HepG2 (cell line): ENCODE measurements around the gene MCAT. TPM values are rescaled to one million over a fixed set of nuclear protein-coding genes. Genes with fewer than 3 reads are reported as not detected.

ENCODE experiments used
- EED ChIP-seq: sonication (generic); formaldehyde crosslinking; IDR thresholded peaks from 2 replicates; pipeline ENCODE4 v1.5.0; 2020; ENCODE audit warnings: mild to moderate bottlenecking, missing genetic modification reagents
- FOXK2 ChIP-seq: fragments of 450-650 bp; IDR thresholded peaks from 2 replicates; pipeline ENCODE4 v1.6.1; 2016
- HDAC2 ChIP-seq: sonication (generic); formaldehyde crosslinking; IDR thresholded peaks from 2 replicates; pipeline ENCODE4 v1.4.0; 2020; ENCODE audit warnings: missing genetic modification reagents
- JUNB ChIP-seq: sonication (generic); formaldehyde crosslinking; IDR thresholded peaks from 2 replicates; pipeline ENCODE4 v1.8.0; 2022; ENCODE audit warnings: missing genetic modification reagents, mild to moderate bottlenecking, borderline replicate concordance
- MAFG ChIP-seq: sonication (generic); formaldehyde crosslinking; IDR thresholded peaks from 2 replicates; pipeline ENCODE4 v1.5.1; 2020; ENCODE audit warnings: mild to moderate bottlenecking, missing genetic modification reagents
- NBN ChIP-seq: fragments of 450-650 bp; conservative IDR thresholded peaks from 2 replicates; pipeline ENCODE4 v1.6.1; 2017
- NCOR1 ChIP-seq: fragments of 200-600 bp; sonication (generic); IDR thresholded peaks from 2 replicates; pipeline ENCODE4 v1.7.0; 2017; ENCODE audit warnings: antibody characterized with exemption, low read length, borderline replicate concordance
- NFKB2 ChIP-seq: sonication (generic); formaldehyde crosslinking; IDR thresholded peaks from 2 replicates; pipeline ENCODE4 v1.4.0; 2020; ENCODE audit warnings: missing genetic modification reagents, borderline replicate concordance
- PHF5A ChIP-seq: IDR thresholded peaks from one replicate; pipeline ENCODE4 v1.6.1; 2018; ENCODE audit warnings: low read depth, missing genetic modification reagents; ENCODE audit not compliant: unreplicated experiment
- RBAK ChIP-seq: sonication (generic); formaldehyde crosslinking; IDR thresholded peaks from 2 replicates; pipeline ENCODE4 v1.5.1; 2020; ENCODE audit warnings: mild to moderate bottlenecking, missing genetic modification reagents
- RELA ChIP-seq: sonication (generic); formaldehyde crosslinking; IDR thresholded peaks from 2 replicates; pipeline ENCODE4 v1.4.0; 2020; ENCODE audit warnings: missing genetic modification reagents
- SALL1 ChIP-seq: sonication (generic); formaldehyde crosslinking; IDR thresholded peaks from 2 replicates; pipeline ENCODE4 v1.8.0; 2022; ENCODE audit warnings: mild to moderate bottlenecking, missing genetic modification reagents
- SKI ChIP-seq: fragments of 450-650 bp; IDR thresholded peaks from one replicate; pipeline ENCODE4 v1.6.1; 2018; ENCODE audit warnings: mild to moderate bottlenecking; ENCODE audit not compliant: partially characterized antibody
- ZKSCAN5 ChIP-seq: sonication (generic); formaldehyde crosslinking; IDR thresholded peaks from 2 replicates; pipeline ENCODE4 v1.5.1; 2020; ENCODE audit warnings: mild to moderate bottlenecking, missing genetic modification reagents
- ZNF124 ChIP-seq: sonication (generic); formaldehyde crosslinking; IDR thresholded peaks from 2 replicates; pipeline ENCODE4 v1.4.0; 2020; ENCODE audit warnings: missing genetic modification reagents
- ZNF234 ChIP-seq: sonication (generic); formaldehyde crosslinking; conservative IDR thresholded peaks from 2 replicates; pipeline ENCODE4 v1.5.1; 2020; ENCODE audit warnings: mild to moderate bottlenecking, missing genetic modification reagents
- ZNF569 ChIP-seq: sonication (generic); formaldehyde crosslinking; IDR thresholded peaks from 2 replicates; pipeline ENCODE4 v1.5.0; 2020; ENCODE audit warnings: mild to moderate bottlenecking, missing genetic modification reagents, moderate library complexity, borderline replicate concordance
- ZNF605 ChIP-seq: sonication (generic); formaldehyde crosslinking; IDR thresholded peaks from 2 replicates; pipeline ENCODE4 v1.8.0; 2022; ENCODE audit warnings: mild to moderate bottlenecking, missing genetic modification reagents
- polyA plus RNA-seq, 8 experiments: library from polyadenylated mRNA; depleted of rRNA in 3 of 8; stranded (reverse) in 7 of 8; unstranded in 1 of 8; fragments of >200 nt; fragmentation: Illumina TruSeq in 4 of 8; extraction: Trizol in 4 of 8; gene quantifications; 2 replicates each; pipeline versions ENCODE4 v1.2.1 to v1.2.3, GENCODE V29; 2011 to 2016; ENCODE audit warnings: low read depth in 4 of 8, missing spikeins in 1 of 8, mixed read lengths in 1 of 8; ENCODE audit not compliant: insufficient read depth in 1 of 8
- total RNA-seq, 5 experiments: library from RNA; depleted of rRNA; stranded (reverse); fragments of >200 nt; fragmentation: Illumina TruSeq; extraction: Trizol; gene quantifications; 2 replicates each; pipeline ENCODE4 v1.2.3, GENCODE V29; 2016; ENCODE audit warnings: low read depth in 1 of 5
- TF ChIP-seq, protein P1 (sequence below): sonication (generic); formaldehyde crosslinking; IDR thresholded peaks from 2 replicates; pipeline ENCODE4 v1.5.1; 2020; ENCODE audit warnings: missing genetic modification reagents, mild to moderate bottlenecking, borderline replicate concordance
- TF ChIP-seq, protein P2 (sequence below): sonication (generic); formaldehyde crosslinking; IDR thresholded peaks from 2 replicates; pipeline ENCODE4 v1.5.0; 2020; ENCODE audit warnings: missing genetic modification reagents, mild to moderate bottlenecking, borderline replicate concordance
- TF ChIP-seq, protein P3 (sequence below): fragments of 450-650 bp; IDR thresholded peaks from 2 replicates; pipeline ENCODE4 v1.6.1; 2016
- TF ChIP-seq, protein P4 (sequence below): IDR thresholded peaks from 2 replicates; pipeline ENCODE4 v1.6.1; 2016; ENCODE audit warnings: control low read depth
- TF ChIP-seq, protein P5 (sequence below): sonication (generic); formaldehyde crosslinking; IDR thresholded peaks from 2 replicates; pipeline ENCODE4 v1.5.1; 2020; ENCODE audit warnings: missing genetic modification reagents, mild to moderate bottlenecking, borderline replicate concordance
- TF ChIP-seq, protein P6 (sequence below): IDR thresholded peaks from 2 replicates; pipeline ENCODE4 v1.6.1; 2018; ENCODE audit warnings: missing genetic modification reagents, mild to moderate bottlenecking, missing compliant biosample characterization

Gene MCAT
- total and polyA plus RNA-seq, 2 of the 13 experiments (the other 11 are each of a cell fraction or from before 2014, with no cell fraction given) = 9.3 to 16.7 TPM

DNA sequence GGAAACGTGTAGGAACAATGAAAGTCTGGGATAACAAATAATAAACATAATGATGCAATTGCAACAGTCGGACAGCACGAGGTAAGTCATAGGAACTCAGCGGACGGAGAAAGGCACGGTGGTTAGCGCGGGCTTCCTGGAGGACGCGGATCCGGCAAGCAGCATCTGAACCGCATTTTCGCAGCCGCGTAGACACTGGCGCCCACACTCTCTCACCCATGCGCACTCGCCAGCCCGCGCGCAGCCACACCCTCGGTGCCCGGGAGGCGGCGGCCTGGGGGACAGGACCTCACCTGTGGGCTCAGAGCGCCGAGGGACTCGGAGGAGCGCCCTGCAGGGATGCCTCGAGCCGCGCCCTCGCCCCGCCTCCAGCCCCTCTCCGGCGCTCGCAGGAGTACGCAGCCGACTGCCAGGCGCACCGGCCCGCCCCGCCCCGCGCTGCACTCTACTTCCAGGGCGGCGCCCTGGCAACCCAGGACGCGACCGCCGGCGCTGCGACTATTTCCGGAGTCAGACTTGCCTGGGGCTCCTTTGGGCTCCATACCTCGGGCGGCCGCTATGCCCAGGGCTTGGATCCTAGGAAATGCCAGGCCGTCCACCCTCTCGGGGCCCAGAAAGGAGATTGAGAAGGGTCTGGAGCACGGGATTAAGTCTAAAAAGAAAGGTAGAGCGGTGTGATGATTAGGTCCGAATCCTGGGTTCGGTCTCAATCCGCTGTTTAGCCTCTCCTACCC, 54.0 kb downstream of the MCAT start, which contains the start of gene TTLL1 (continued):
- TF ChIP-seq, protein P1, sequence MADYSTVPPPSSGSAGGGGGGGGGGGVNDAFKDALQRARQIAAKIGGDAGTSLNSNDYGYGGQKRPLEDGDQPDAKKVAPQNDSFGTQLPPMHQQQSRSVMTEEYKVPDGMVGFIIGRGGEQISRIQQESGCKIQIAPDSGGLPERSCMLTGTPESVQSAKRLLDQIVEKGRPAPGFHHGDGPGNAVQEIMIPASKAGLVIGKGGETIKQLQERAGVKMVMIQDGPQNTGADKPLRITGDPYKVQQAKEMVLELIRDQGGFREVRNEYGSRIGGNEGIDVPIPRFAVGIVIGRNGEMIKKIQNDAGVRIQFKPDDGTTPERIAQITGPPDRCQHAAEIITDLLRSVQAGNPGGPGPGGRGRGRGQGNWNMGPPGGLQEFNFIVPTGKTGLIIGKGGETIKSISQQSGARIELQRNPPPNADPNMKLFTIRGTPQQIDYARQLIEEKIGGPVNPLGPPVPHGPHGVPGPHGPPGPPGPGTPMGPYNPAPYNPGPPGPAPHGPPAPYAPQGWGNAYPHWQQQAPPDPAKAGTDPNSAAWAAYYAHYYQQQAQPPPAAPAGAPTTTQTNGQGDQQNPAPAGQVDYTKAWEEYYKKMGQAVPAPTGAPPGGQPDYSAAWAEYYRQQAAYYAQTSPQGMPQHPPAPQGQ (CRISPR knock-in tag) = no peak
- no peak for TF ChIP-seq NCOR1
- TF ChIP-seq NFKB2 = peak; percentile 24; the same call in 1 of the 2 replicates
- TF ChIP-seq SKI = peak; percentile 38
- 0 out of 2 replicates have a peak, but pooled peaks have one; percentile 17 for TF ChIP-seq ZNF234 (CRISPR knock-in tag)
- TF ChIP-seq RELA = no peak
- no peak for TF ChIP-seq ZNF569
- TF ChIP-seq EED = no peak
- TF ChIP-seq HDAC2 (CRISPR knock-in tag) = peak; percentile 42; the same call in 1 of the 2 replicates
- TF ChIP-seq JUNB (CRISPR knock-in tag) = no peak
- TF ChIP-seq, protein P2, sequence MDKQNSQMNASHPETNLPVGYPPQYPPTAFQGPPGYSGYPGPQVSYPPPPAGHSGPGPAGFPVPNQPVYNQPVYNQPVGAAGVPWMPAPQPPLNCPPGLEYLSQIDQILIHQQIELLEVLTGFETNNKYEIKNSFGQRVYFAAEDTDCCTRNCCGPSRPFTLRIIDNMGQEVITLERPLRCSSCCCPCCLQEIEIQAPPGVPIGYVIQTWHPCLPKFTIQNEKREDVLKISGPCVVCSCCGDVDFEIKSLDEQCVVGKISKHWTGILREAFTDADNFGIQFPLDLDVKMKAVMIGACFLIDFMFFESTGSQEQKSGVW (CRISPR knock-in tag) = no peak
- no peak for TF ChIP-seq NBN
- TF ChIP-seq ZNF124 (CRISPR knock-in tag) = 0 out of 2 replicates have a peak, but pooled peaks have one; percentile 57
- TF ChIP-seq FOXK2 = no peak
- TF ChIP-seq, protein P3, sequence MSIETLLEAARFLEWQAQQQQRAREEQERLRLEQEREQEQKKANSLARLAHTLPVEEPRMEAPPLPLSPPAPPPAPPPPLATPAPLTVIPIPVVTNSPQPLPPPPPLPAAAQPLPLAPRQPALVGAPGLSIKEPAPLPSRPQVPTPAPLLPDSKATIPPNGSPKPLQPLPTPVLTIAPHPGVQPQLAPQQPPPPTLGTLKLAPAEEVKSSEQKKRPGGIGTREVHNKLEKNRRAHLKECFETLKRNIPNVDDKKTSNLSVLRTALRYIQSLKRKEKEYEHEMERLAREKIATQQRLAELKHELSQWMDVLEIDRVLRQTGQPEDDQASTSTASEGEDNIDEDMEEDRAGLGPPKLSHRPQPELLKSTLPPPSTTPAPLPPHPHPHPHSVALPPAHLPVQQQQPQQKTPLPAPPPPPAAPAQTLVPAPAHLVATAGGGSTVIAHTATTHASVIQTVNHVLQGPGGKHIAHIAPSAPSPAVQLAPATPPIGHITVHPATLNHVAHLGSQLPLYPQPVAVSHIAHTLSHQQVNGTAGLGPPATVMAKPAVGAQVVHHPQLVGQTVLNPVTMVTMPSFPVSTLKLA = peak; percentile 42; the same call in 1 of the 2 replicates
- TF ChIP-seq SALL1 (CRISPR knock-in tag) = peak; percentile 74
- no peak for TF ChIP-seq ZKSCAN5 (CRISPR knock-in tag)
- TF ChIP-seq ZNF605 = no peak
- TF ChIP-seq, protein P4, sequence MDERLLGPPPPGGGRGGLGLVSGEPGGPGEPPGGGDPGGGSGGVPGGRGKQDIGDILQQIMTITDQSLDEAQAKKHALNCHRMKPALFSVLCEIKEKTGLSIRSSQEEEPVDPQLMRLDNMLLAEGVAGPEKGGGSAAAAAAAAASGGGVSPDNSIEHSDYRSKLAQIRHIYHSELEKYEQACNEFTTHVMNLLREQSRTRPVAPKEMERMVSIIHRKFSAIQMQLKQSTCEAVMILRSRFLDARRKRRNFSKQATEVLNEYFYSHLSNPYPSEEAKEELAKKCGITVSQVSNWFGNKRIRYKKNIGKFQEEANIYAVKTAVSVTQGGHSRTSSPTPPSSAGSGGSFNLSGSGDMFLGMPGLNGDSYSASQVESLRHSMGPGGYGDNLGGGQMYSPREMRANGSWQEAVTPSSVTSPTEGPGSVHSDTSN = no peak
- TF ChIP-seq, protein P5, sequence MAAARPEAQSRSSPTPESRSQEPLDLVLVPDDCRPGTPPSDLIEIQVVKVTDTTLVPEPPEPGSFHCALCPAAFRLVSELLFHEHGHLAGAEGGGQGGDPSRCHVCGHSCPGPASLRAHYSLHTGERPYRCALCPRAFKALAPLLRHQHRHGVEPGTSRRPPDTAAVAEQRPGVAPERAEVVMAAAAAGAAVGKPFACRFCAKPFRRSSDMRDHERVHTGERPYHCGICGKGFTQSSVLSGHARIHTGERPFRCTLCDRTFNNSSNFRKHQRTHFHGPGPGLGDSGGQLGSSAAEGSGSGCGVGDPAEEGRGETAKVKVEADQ (CRISPR knock-in tag) = peak; percentile 85; the same call in 1 of the 2 replicates
- TF ChIP-seq, protein P6, sequence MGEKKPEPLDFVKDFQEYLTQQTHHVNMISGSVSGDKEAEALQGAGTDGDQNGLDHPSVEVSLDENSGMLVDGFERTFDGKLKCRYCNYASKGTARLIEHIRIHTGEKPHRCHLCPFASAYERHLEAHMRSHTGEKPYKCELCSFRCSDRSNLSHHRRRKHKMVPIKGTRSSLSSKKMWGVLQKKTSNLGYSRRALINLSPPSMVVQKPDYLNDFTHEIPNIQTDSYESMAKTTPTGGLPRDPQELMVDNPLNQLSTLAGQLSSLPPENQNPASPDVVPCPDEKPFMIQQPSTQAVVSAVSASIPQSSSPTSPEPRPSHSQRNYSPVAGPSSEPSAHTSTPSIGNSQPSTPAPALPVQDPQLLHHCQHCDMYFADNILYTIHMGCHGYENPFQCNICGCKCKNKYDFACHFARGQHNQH = no peak
- TF ChIP-seq MAFG = no peak
- no peak for TF ChIP-seq RBAK (CRISPR knock-in tag)
- no peak for TF ChIP-seq PHF5A
